ENCODE data around the gene EFNA4. TPM values are rescaled to one million over a fixed set of nuclear protein-coding genes. Genes with fewer than 3 reads are reported as not detected.

The EFNA4 gene
- total and polyA plus RNA-seq, 2 of the 4 experiments (the other 2 are of a cell fraction), result 3.8 to 11.8 TPM

- Histone ChIP-seq H3K9me1 (ENCODE audit: insufficient read depth, low read length) (peaks cover 6% of the 10 kb centered on the region; the same call in 1 of the 2 replicates), H2AK9ac (replicated peaks; ENCODE audit: low read depth, low read length, poor library complexity) (no peak overlapping the region), H2BK5ac (ENCODE audit: low read depth, low read length, poor library complexity, severe bottlenecking) (no peak overlapping the region), H3K79me1 (ENCODE audit: low read depth in 1 of 2, low read length in 2 of 2) (no peaks in the 10 kb centered on the region), H4K91ac (ENCODE audit: insufficient read depth, low read depth, low read length) (no peak overlapping the region), H3K27ac (ENCODE audit: insufficient read depth, low read length) (no peak overlapping the region), H3K56ac (ENCODE audit: extremely low read depth, insufficient read depth, low read length) (no peak overlapping the region), H3K4me1 (ENCODE audit: control insufficient read depth, insufficient read depth, low read length) (peaks cover 1% of the 10 kb centered on the region; the same call in 1 of the 2 replicates), H4K8ac (ENCODE audit: low read depth in 2 of 2, low read length in 2 of 2) (no peak overlapping the region), H2BK15ac (ENCODE audit: low read depth, low read length) (no peak overlapping the region), H2AFZ (replicated peaks; ENCODE audit: low read length, poor library complexity) (no peak overlapping the region), H2BK20ac (ENCODE audit: low read depth, low read length) (no peak overlapping the region), H3K18ac (ENCODE audit: low read depth, low read length) (no peak overlapping the region), H3K36me3 (ENCODE audit: control insufficient read depth, insufficient read depth, low read length) (no peaks in the 10 kb centered on the region), H3K9me3 (ENCODE audit: control insufficient read depth, insufficient read depth, low read length) (no peaks in the 10 kb centered on the region), H3K23ac (ENCODE audit: low read depth, low read length) (no peak overlapping the region), H4K5ac (ENCODE audit: low read depth, low read length) (no peak overlapping the region), H3K27me3 (ENCODE audit: control insufficient read depth, insufficient read depth, low read length) (peaks cover 42% of the 10 kb centered on the region), H2BK120ac (ENCODE audit: low read depth, low read length) (no peak overlapping the region), H2AK5ac (ENCODE audit: low read depth, low read length) (no peak overlapping the region), H3K4ac (ENCODE audit: low read depth, low read length) (no peak overlapping the region), H3K4me3 (ENCODE audit: insufficient read depth, low read depth, low read length) (no peak overlapping the region), H4K20me1 (ENCODE audit: insufficient read depth, low read length) (no peaks in the 10 kb centered on the region), H3K14ac (replicated peaks; ENCODE audit: low read depth, low read length) (no peak overlapping the region), H3K9ac (ENCODE audit: low read depth, low read length) (no peak overlapping the region), H3K4me2 (ENCODE audit: low read depth, low read length) (no peak overlapping the region)
- TF ChIP-seq RCOR1 (IDR thresholded peaks at IDR 0.05; ENCODE audit: insufficient replicate concordance, low read length) (no peak), MAFK (IDR thresholded peaks at IDR 0.05; ENCODE audit: low read depth, low read length) (no peak), FOS (IDR thresholded peaks at IDR 0.05; ENCODE audit: low read depth, low read length) (no peak), CEBPB (IDR thresholded peaks at IDR 0.05; ENCODE audit: low read depth, low read length) (no peak), SMC3 (IDR thresholded peaks at IDR 0.05; ENCODE audit: low read depth, low read length) (no peak), BHLHE40 (IDR thresholded peaks at IDR 0.05; ENCODE audit: low read depth, low read length) (no peak), USF2 (IDR thresholded peaks at IDR 0.05; ENCODE audit: low read depth, low read length) (no peak), NFE2L2 (IDR thresholded peaks at IDR 0.05; ENCODE audit: low read depth, low read length) (no peak), RFX5 (IDR thresholded peaks at IDR 0.05; ENCODE audit: low read depth, low read length) (no peak), MAZ (IDR thresholded peaks at IDR 0.05; ENCODE audit: borderline replicate concordance, low read depth, low read length) (no peak), ELK1 (IDR thresholded peaks at IDR 0.05; ENCODE audit: borderline replicate concordance, low read depth, low read length) (no peak), RAD21 (IDR thresholded peaks at IDR 0.05; ENCODE audit: low read length) (no peak), MXI1 (IDR thresholded peaks at IDR 0.05; ENCODE audit: borderline replicate concordance, low read depth, low read length) (no peak), POLR2A (IDR thresholded peaks at IDR 0.05; ENCODE audit: low read depth, low read length) (no peak), CTCF (conservative IDR thresholded peaks at IDR 0.05; ENCODE audit: low read depth, low read length) (no peak), CHD1 (IDR thresholded peaks at IDR 0.05; ENCODE audit: low read depth, low read length) (no peak)
- BruUV-seq (replicated peaks), result no TSS peak
- in situ Hi-C loops (cut with MboI; ENCODE audit: low sequenced_read_pairs) (no loop called here), dilution Hi-C loops (cut with HindIII; ENCODE audit: low sequenced_read_pairs, unreplicated experiment) (no loop called here), intact Hi-C loops (cut with micrococcal nuclease) (no loop called here)
- no peak for DNase-seq
- ATAC-seq (ENCODE audit: low read depth), result no peak
- WGBS, 2 experiments (ENCODE audit: extremely low coverage in 2 of 2, insufficient read length in 1 of 2), result 43% methylated on average over 1 of the region's 3 CpGs; no CpG with 5 or more reads in 1 of the 2 experiments
- POLR2A ChIA-PET (ENCODE audit: unreplicated experiment), result no interaction called here
- CTCF ChIA-PET, result no interaction called here
Measured at GRCh38 chr1:155037043-155037442, 26.5 kb upstream of the EFNA4 start.
